ENCODE measurements around the gene NUP210.

- TF ChIP-seq CTCF (CRISPR knock-in tag; IDR thresholded peaks at IDR 0.05) (no peak), AFF4 (CRISPR knock-in tag; IDR thresholded peaks at IDR 0.05) (no peak)
Observed at GRCh38 chr3:13358051-13358450, 62.1 kb downstream of the NUP210 start.

Measured in HepG2 (cell line).